Activated CD8-positive, alpha-beta T cell treated with anti-CD3 and anti-CD28 coated beads for 36 hours (primary cell): ENCODE results near the gene ZNF436. TPM values are rescaled to one million over a fixed set of nuclear protein-coding genes. Genes with fewer than 3 reads are reported as not detected.

ENCODE experiments used
- ATAC-seq: fragments of 200-7000 bp; cut with Tn5 transposase; one replicate; pipeline ENCODE4 v1.10.0; 2021; ENCODE audit warnings: mild to moderate bottlenecking, moderate library complexity
- CTCF ChIA-PET: fragments of 350-600 bp; sonication (Branson Sonifier 250); formaldehyde crosslinking; loops from one replicate; lab custom pipeline; 2021; ENCODE audit warnings: antibody characterized with exemption; lab: Charles Lee
- POLR2A ChIA-PET: fragments of 350-600 bp; sonication (Branson Sonifier 250); formaldehyde crosslinking; loops from one replicate; lab custom pipeline; 2021; ENCODE audit warnings: antibody characterized with exemption; lab: Charles Lee
- DNase-seq: peaks from one replicate; pipeline ENCODE4 v3.0.0-alpha.2; 2020
- H3K27ac Mint-ChIP-seq: one replicate; pipeline ENCODE4 v1.8.0; 2021; ENCODE audit warnings: mild to moderate bottlenecking, mixed read lengths
- H3K27me3 Mint-ChIP-seq: one replicate; pipeline ENCODE4 v1.8.0; 2021; ENCODE audit warnings: mixed read lengths
- H3K36me3 Mint-ChIP-seq: one replicate; pipeline ENCODE4 v1.8.0; 2021; ENCODE audit warnings: low read depth, mixed read lengths
- H3K4me1 Mint-ChIP-seq: one replicate; pipeline ENCODE4 v1.8.0; 2021; ENCODE audit warnings: low read depth, mixed read lengths
- H3K4me3 Mint-ChIP-seq: one replicate; pipeline ENCODE4 v1.8.0; 2021; ENCODE audit warnings: mild to moderate bottlenecking, moderate library complexity, mixed read lengths
- H3K9me3 Mint-ChIP-seq: one replicate; pipeline ENCODE4 v1.8.0; 2021; ENCODE audit warnings: mixed read lengths
- CTCF ChIP-seq: fragments of 200-600 bp; IDR thresholded peaks from one replicate; pipeline ENCODE4 v1.8.0; 2022; ENCODE audit warnings: antibody characterized with exemption, mild to moderate bottlenecking
- intact Hi-C: fragments of 100-400 bp; cut with micrococcal nuclease; formaldehyde crosslinking; loops from one replicate; pipeline ENCODE4 v1.10.0; 2022
- total RNA-seq, 2 experiments: library from RNA; stranded (reverse); gene quantifications; one replicate each; pipeline ENCODE4 v1.2.3, GENCODE V29; 2021

ZNF436 gene
- total RNA-seq, 2 experiments from 2014 or later: 5.8 to 7.2 TPM

GRCh38 chr1:23354245-23354644, 15.4 kb downstream of the ZNF436 start:
- peaks cover 10% of the 10 kb centered on the region for H3K36me3 Mint-ChIP-seq
- peaks cover 5% of the 10 kb centered on the region for H3K4me1 Mint-ChIP-seq
- peak; percentile 55 for DNase-seq

DNA sequence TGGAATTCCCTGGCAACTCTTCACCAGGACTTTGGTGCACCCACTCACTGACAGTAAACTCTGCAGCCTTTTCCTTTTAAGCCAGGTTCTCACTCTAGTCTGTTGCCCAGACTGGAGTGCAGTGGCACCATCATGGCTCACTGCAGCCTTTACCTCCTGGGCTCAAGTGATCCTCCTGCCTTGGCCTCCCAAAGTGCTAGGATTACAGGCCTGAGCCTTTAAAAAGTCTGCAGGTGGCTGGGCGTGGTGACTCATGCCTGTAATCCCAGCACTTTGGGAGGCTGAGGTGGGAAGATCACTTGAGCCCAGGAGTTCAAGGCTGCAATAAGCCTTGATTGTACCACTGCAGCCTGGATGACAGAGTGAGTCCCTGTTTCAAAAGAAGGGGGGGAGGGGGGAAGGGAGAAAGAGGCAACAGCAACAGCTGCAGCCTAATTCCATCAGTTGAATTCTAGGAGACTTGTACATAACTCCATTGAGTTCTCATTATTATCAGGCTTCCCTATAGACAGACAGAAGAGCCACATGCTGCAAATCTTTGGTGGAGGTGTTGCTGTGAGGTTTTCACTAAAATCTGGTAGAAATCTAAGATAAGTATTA, 17.4 kb downstream of the ZNF436 start:
- Mint-ChIP-seq H3K27ac (no peak overlapping the region), H3K27me3 (no peaks in the 10 kb centered on the region), H3K36me3 (peaks cover 2% of the 10 kb centered on the region), H3K9me3 (no peaks in the 10 kb centered on the region), H3K4me3 (no peak overlapping the region), H3K4me1 (peaks cover 5% of the 10 kb centered on the region)
- ATAC-seq (no peak), DNase-seq (no peak)
- ChIA-PET CTCF (no interaction called here), POLR2A (interaction anchor here (2.1 kb wide), 1 partner anchor 8 kb away, joined by 8 read pairs; the partner anchor contains the start of gene HNRNPR)
- intact Hi-C loops: no loop called here
- no peak for TF ChIP-seq CTCF

More at GRCh38 chr1:23354245-23354644, 15.4 kb downstream of the ZNF436 start:
- Mint-ChIP-seq H3K9me3 (peaks cover 3% of the 10 kb centered on the region), H3K4me3 (no peak overlapping the region), H3K27me3 (no peaks in the 10 kb centered on the region), H3K27ac (no peak overlapping the region)
- POLR2A ChIA-PET: interaction anchor here (2.1 kb wide), 1 partner anchor 10 kb away, joined by 8 read pairs; the partner anchor contains the start of gene HNRNPR
- peak; percentile 66 for ATAC-seq
- CTCF ChIA-PET: interaction anchor here (0.9 to 3.2 kb wide), 3 partner anchors 12 to 283 kb away, joined by 3 to 13 read pairs (median 4); no protein-coding TSS in a partner anchor
- no peak for TF ChIP-seq CTCF
- intact Hi-C loops: no loop called here

- Mint-ChIP-seq H3K4me1 (peaks cover 22% of the 10 kb centered on the region), H3K4me3 (peak overlapping the region; percentile 24), H3K27ac (no peak overlapping the region), H3K9me3 (no peaks in the 10 kb centered on the region), H3K27me3 (no peaks in the 10 kb centered on the region), H3K36me3 (peaks cover 19% of the 10 kb centered on the region)
- no peak for ATAC-seq
- POLR2A ChIA-PET: interaction anchor here (0.6 to 4.2 kb wide), 4 partner anchors 11 to 135 kb away, joined by 3 to 44 read pairs (median 11); partner anchors contain the start of gene ZNF436
- no peak for TF ChIP-seq CTCF
- no peak for DNase-seq
- intact Hi-C loops: loop anchor here (2.0 kb wide), 1 partner anchor 23 kb away; the partner anchor contains the start of gene ZNF436
- CTCF ChIA-PET: interaction anchor here (0.9 kb wide), 1 partner anchor 56 kb away, joined by 3 read pairs; no protein-coding TSS in a partner anchor
Measured at GRCh38 chr1:23345920-23346319, 23.7 kb downstream of the ZNF436 start.

DNA sequence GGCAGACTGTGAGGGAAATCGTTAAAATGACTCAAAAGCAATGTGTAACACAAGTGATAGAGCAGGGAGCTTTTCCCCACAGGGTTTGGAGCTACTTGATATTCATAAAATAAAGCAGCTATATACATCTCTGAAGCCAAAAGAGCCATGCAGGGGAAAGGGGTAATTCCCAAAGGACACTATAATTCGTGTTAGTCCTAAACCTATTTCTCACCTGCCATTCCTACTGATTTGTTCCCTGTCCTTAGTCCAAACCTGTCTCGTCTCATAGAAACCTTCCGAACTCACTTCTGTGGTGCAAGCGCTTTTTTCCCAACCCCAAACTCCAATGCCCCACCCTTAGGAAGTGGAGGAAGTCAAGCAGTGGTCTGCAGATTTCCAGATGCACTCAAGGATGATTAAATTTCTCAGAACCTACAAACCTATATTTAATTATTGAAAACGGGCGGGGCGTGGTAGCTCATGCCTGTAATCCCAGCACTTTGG, 24.6 kb downstream of the ZNF436 start:
- Mint-ChIP-seq H3K36me3 (peaks cover 25% of the 10 kb centered on the region), H3K27me3 (no peaks in the 10 kb centered on the region), H3K9me3 (no peaks in the 10 kb centered on the region), H3K4me1 (peaks cover 31% of the 10 kb centered on the region), H3K4me3 (peak overlapping the region; percentile 93), H3K27ac (peak overlapping the region; percentile 98)
- ATAC-seq (no peak), DNase-seq (no peak)
- ChIA-PET POLR2A (interaction anchor here (0.6 to 4.2 kb wide), 16 partner anchors 8 to 136 kb away, joined by 3 to 44 read pairs (median 6); partner anchors contain the start of gene ZNF436), CTCF (interaction anchor here (0.7 to 1.8 kb wide), 7 partner anchors 15 to 289 kb away, joined by 3 to 18 read pairs (median 6); no protein-coding TSS in a partner anchor)
- intact Hi-C loops: loop anchor here (2.0 kb wide), 1 partner anchor 24 kb away; the partner anchor contains the start of gene ZNF436
- no peak for TF ChIP-seq CTCF
